Trophoblast cell (in vitro differentiated cells and primary cell): ENCODE results near the gene PLEK.

Experiments used
- DNase-seq, 2 donors: peaks; one replicate each; pipeline ENCODE4 v3.0.0-alpha.2; 2016
- H2AFZ ChIP-seq: 2 replicates; pipeline ENCODE4 v1.6.1; 2013; ENCODE audit warnings: low read length, moderate library complexity, mild to moderate bottlenecking; ENCODE audit not compliant: insufficient read depth, poor library complexity
- H2AK5ac ChIP-seq: 2 replicates; pipeline ENCODE4 v1.6.1; 2013; ENCODE audit warnings: mild to moderate bottlenecking, low read length
- H2BK120ac ChIP-seq: 2 replicates; pipeline ENCODE4 v1.6.1; 2013; ENCODE audit warnings: low read length, mild to moderate bottlenecking, moderate library complexity; ENCODE audit not compliant: insufficient read depth, poor library complexity
- H2BK12ac ChIP-seq: 2 replicates; pipeline ENCODE4 v1.6.1; 2013; ENCODE audit warnings: mild to moderate bottlenecking, low read length, moderate library complexity
- H2BK5ac ChIP-seq: 2 replicates; pipeline ENCODE4 v1.6.1; 2013; ENCODE audit warnings: low read length, low read depth, moderate library complexity, mild to moderate bottlenecking; ENCODE audit not compliant: poor library complexity
- H3K14ac ChIP-seq: 2 replicates; pipeline ENCODE4 v1.6.1; 2013; ENCODE audit warnings: mild to moderate bottlenecking, low read length
- H3K18ac ChIP-seq: 2 replicates; pipeline ENCODE4 v1.6.1; 2013; ENCODE audit warnings: mild to moderate bottlenecking, low read length
- H3K23ac ChIP-seq: 2 replicates; pipeline ENCODE4 v1.6.1; 2013; ENCODE audit warnings: low read length
- H3K27ac ChIP-seq: 2 replicates; pipeline ENCODE4 v1.5.1; 2013; ENCODE audit warnings: low read depth, mild to moderate bottlenecking, inconsistent platforms, low read length, moderate library complexity
- H3K27me3 ChIP-seq: 2 replicates; pipeline ENCODE4 v1.6.1; 2013; ENCODE audit warnings: inconsistent platforms, mild to moderate bottlenecking, low read length, moderate library complexity; ENCODE audit not compliant: insufficient read depth
- H3K36me3 ChIP-seq, 2 experiments: 1 replicate in 1 of 2; 2 replicates in 1 of 2; pipeline ENCODE4 v1.6.1; 2013; ENCODE audit warnings: low read length in 2 of 2, mild to moderate bottlenecking in 2 of 2, moderate library complexity in 1 of 2; ENCODE audit not compliant: insufficient read depth in 2 of 2, control insufficient read depth in 1 of 2
- H3K4ac ChIP-seq: 2 replicates; pipeline ENCODE4 v1.6.1; 2013; ENCODE audit warnings: low read depth, mild to moderate bottlenecking, low read length, moderate library complexity
- H3K4me1 ChIP-seq, 2 experiments: 1 replicate in 1 of 2; 2 replicates in 1 of 2; pipeline ENCODE4 v1.6.1; 2013; ENCODE audit warnings: low read length in 2 of 2, mild to moderate bottlenecking in 2 of 2, moderate library complexity in 1 of 2; ENCODE audit not compliant: insufficient read depth in 2 of 2, control insufficient read depth in 1 of 2
- H3K4me2 ChIP-seq: 2 replicates; pipeline ENCODE4 v1.6.1; 2013; ENCODE audit warnings: inconsistent platforms, mild to moderate bottlenecking, low read length, moderate library complexity
- H3K4me3 ChIP-seq: 2 replicates; pipeline ENCODE4 v1.5.1; 2013; ENCODE audit warnings: mild to moderate bottlenecking, low read depth, low read length, inconsistent platforms
- H3K79me1 ChIP-seq: one replicate; pipeline ENCODE4 v1.6.1; 2013; ENCODE audit warnings: low read length
- H3K79me2 ChIP-seq: 2 replicates; pipeline ENCODE4 v1.6.1; 2013; ENCODE audit warnings: low read length, mild to moderate bottlenecking; ENCODE audit not compliant: control insufficient read depth, insufficient read depth, poor library complexity
- H3K9ac ChIP-seq: 2 replicates; pipeline ENCODE4 v1.6.1; 2013; ENCODE audit warnings: mild to moderate bottlenecking, low read length
- H3K9me3 ChIP-seq: 2 replicates; pipeline ENCODE4 v1.6.1; 2013; ENCODE audit warnings: low read depth, mild to moderate bottlenecking, control low read depth, inconsistent platforms, low read length; ENCODE audit not compliant: insufficient read depth
- H4K12ac ChIP-seq: 2 replicates; pipeline ENCODE4 v1.6.1; 2013; ENCODE audit warnings: low read depth, mild to moderate bottlenecking, low read length, moderate library complexity
- H4K8ac ChIP-seq: 2 replicates; pipeline ENCODE4 v1.6.1; 2013; ENCODE audit warnings: low read depth, mild to moderate bottlenecking, low read length, moderate library complexity
- H4K91ac ChIP-seq: one replicate; pipeline ENCODE4 v1.6.1; 2013; ENCODE audit warnings: low read depth, mild to moderate bottlenecking, low read length, moderate library complexity
- WGBS: extraction: QIAGEN DNeasy Blood & Tissue Kit; methylation state at CpG from one replicate; pipeline ENCODE4 v1.1.7; 2013; ENCODE audit warnings: missing lambda C conversion rate; ENCODE audit not compliant: insufficient read length, insufficient coverage; ENCODE audit errors: extremely low coverage; 5-methylcytosine and 5-hydroxymethylcytosine counted together

The PLEK gene

DNA sequence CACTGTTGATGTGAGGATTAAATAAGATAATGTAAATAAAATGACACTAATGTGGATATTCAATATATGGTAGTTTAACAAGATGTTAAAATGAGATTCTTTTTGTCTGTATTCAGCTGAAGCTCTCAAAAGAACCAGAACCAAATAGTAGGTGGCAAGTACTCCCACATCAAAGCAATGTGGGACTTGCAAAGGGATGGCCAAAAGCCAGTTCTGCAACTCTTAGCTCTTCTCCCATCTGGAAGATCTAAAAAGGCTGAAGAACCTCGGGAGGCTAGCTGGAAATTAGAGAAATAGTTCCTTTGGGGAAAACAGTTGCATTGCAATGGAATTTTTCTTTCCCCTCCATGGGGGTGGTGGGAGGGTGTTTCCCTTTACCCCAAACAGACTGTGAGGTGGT is 53.3 kb downstream of the PLEK start:
- WGBS: no CpG with 5 or more reads among the region's 1 CpG
- no peak for DNase-seq
- Histone ChIP-seq H3K14ac (no peak overlapping the region), H2AFZ (no peak overlapping the region), H3K79me1 (no peaks in the 10 kb centered on the region), H2BK120ac (no peak overlapping the region), H3K18ac (no peak overlapping the region), H3K4me2 (no peak overlapping the region), H4K8ac (no peak overlapping the region), H3K4me3 (no peak overlapping the region), H3K4me1 (no peaks in the 10 kb centered on the region), H2BK12ac (no peak overlapping the region), H3K4ac (no peak overlapping the region), H4K91ac (no peak overlapping the region), H2AK5ac (no peak overlapping the region), H3K23ac (no peak overlapping the region), H3K9ac (no peak overlapping the region), H3K36me3 (no peaks in the 10 kb centered on the region), H3K27me3 (no peaks in the 10 kb centered on the region), H4K12ac (no peak overlapping the region), H3K27ac (no peak overlapping the region), H3K79me2 (no peaks in the 10 kb centered on the region), H3K9me3 (no peaks in the 10 kb centered on the region), H2BK5ac (no peak overlapping the region)

DNA sequence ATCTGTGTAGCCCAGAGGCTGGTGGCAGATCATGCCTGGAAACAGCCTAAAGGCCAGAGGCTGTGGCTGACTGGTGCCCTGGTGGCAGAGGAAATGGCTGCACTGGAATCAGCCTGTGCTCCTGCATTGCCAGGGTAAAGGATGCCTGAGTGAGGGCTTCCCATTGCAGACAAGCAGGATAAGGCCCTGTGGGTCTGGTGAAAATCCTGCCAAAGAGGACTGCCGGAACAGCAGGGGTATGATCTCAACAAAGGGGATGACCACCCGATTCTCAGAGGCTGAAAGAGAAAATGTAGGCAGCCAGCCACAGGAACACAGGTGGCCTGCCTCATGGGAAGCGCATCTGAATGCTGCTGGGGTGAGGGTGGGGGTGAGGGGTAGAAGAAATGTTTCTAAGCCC is 53.8 kb downstream of the PLEK start:
- Histone ChIP-seq H3K9me3 (no peaks in the 10 kb centered on the region), H3K23ac (no peak overlapping the region), H3K4me3 (no peak overlapping the region), H4K8ac (no peak overlapping the region), H4K12ac (no peak overlapping the region), H4K91ac (no peak overlapping the region), H3K27ac (no peak overlapping the region), H3K79me1 (no peaks in the 10 kb centered on the region), H3K18ac (no peak overlapping the region), H3K27me3 (no peaks in the 10 kb centered on the region), H2AK5ac (no peak overlapping the region), H3K4me1 (no peaks in the 10 kb centered on the region), H3K14ac (no peak overlapping the region), H2BK12ac (no peak overlapping the region), H3K9ac (no peak overlapping the region), H3K4ac (no peak overlapping the region), H2BK120ac (no peak overlapping the region), H3K4me2 (no peak overlapping the region), H3K79me2 (no peaks in the 10 kb centered on the region), H2BK5ac (no peak overlapping the region), H2AFZ (no peak overlapping the region), H3K36me3 (no peaks in the 10 kb centered on the region)
- WGBS: no CpG with 5 or more reads among the region's 3 CpGs
- no peak for DNase-seq

DNA sequence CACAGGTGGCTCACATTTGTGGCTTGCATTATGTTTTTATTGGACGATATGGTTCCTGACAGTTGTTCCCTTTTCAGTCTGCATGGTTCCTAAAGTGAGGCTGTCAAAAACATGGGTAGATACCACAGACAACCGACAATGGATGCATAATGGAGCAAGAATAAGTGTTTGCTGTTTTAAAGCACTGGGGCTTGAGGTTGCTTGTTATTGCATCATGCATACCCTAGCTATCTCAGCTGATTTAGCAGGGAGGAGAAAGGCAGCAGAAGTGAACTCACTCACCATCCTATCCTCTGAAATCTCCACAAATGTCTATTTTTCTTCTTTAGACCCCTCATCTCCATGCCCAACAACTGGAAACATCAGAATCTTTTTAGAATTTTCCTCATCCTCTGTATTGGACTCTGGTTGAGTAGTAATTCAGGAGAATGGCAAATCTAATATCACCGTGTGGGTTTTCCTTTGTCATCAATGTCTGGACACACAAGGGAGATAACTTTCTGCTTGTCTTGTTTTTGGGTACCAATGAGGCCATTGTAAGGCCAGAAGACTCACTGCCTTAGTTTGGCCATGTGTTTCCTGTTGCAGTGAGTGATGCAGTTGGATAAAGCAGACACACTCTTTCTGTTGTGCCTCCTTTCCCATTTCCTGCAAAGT is 55.3 kb downstream of the PLEK start:
- H3K27me3 ChIP-seq: no peaks in the 10 kb centered on the region
- H3K9me3 ChIP-seq: no peaks in the 10 kb centered on the region
- no peak overlapping the region for H4K12ac ChIP-seq
- no peaks in the 10 kb centered on the region for H3K4me1 ChIP-seq
- H2BK120ac ChIP-seq: no peak overlapping the region
- no peak overlapping the region for H3K4ac ChIP-seq
- no peaks in the 10 kb centered on the region for H3K79me2 ChIP-seq
- no peak overlapping the region for H3K4me2 ChIP-seq
- no peak for DNase-seq
- WGBS: no CpG with 5 or more reads among the region's 3 CpGs
- H2AFZ ChIP-seq: no peak overlapping the region
- H3K9ac ChIP-seq: no peak overlapping the region
- H3K79me1 ChIP-seq: no peaks in the 10 kb centered on the region
- no peak overlapping the region for H2BK12ac ChIP-seq
- no peak overlapping the region for H3K27ac ChIP-seq
- no peak overlapping the region for H3K14ac ChIP-seq
- H3K23ac ChIP-seq: no peak overlapping the region
- no peak overlapping the region for H4K8ac ChIP-seq
- H3K18ac ChIP-seq: no peak overlapping the region
- no peak overlapping the region for H2AK5ac ChIP-seq
- no peak overlapping the region for H2BK5ac ChIP-seq
- H3K4me3 ChIP-seq: no peak overlapping the region
- H3K36me3 ChIP-seq: no peaks in the 10 kb centered on the region
- peak overlapping the region; percentile 8 for H4K91ac ChIP-seq

DNA sequence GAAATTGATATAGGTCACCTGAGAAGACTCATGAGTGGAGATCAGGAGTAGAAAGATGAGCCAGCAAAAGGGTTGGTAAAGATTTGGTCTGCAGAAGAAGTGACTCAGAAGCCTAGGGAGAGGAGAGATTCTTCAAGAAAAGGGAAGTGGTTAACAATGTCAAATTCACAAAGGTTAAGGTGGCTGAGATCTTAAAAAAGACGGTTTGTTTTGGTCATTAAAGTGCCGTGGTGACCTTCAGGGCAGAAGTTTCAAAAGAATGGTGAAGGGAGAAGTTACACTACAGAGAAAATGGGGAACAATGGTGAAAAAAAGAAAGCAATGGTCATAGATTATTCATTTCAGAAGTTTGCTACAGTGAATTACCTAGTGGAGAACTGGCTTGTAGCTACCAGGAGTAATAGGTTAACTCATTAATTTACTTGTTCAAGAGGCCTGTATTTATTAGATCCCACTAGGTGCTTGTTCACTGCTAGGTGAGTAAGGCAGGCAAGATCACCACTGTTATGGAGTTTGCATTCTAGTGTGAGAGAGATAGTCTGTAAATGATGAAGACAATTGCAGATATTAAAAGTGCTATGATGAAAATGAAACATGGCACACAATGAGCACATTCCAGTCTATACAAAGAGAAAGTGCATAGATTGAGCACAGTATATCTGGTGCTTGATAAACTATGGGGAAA is 59.0 kb downstream of the PLEK start:
- H3K23ac ChIP-seq: no peak overlapping the region
- no peaks in the 10 kb centered on the region for H3K27me3 ChIP-seq
- H2AK5ac ChIP-seq: no peak overlapping the region
- no peak overlapping the region for H2BK120ac ChIP-seq
- H3K14ac ChIP-seq: no peak overlapping the region
- no peaks in the 10 kb centered on the region for H3K36me3 ChIP-seq
- H2BK12ac ChIP-seq: no peak overlapping the region
- no peak overlapping the region for H3K27ac ChIP-seq
- H3K9ac ChIP-seq: no peak overlapping the region
- H4K91ac ChIP-seq: no peak overlapping the region
- H4K12ac ChIP-seq: no peak overlapping the region
- no peak overlapping the region for H4K8ac ChIP-seq
- no peak overlapping the region for H2BK5ac ChIP-seq
- H3K4me3 ChIP-seq: no peak overlapping the region
- no peaks in the 10 kb centered on the region for H3K79me2 ChIP-seq
- H3K18ac ChIP-seq: no peak overlapping the region
- no peaks in the 10 kb centered on the region for H3K79me1 ChIP-seq
- no CpG with 5 or more reads among the region's 2 CpGs for WGBS
- peak in 1 of 2 donors; percentile 25 for DNase-seq
- no peak overlapping the region for H3K4ac ChIP-seq
- H3K9me3 ChIP-seq: no peaks in the 10 kb centered on the region
- H3K4me2 ChIP-seq: no peak overlapping the region
- H3K4me1 ChIP-seq: no peaks in the 10 kb centered on the region
- H2AFZ ChIP-seq: no peak overlapping the region
